ENCODE results near the gene DCP1B. TPM values are rescaled to one million over a fixed set of nuclear protein-coding genes. Genes with fewer than 3 reads are reported as not detected.

DCP1B gene
- total and polyA plus RNA-seq, 7 donors, result 5.5 to 47.7 (median 24.8) TPM

- Histone ChIP-seq H3K4me1 (peaks cover 0 to 66% (median 52%) of the 10 kb centered on the region in 4 donors), H3K27me3 (no peaks in the 10 kb centered on the region), H3K4me3 (no peak overlapping the region), H3K27ac (peak overlapping the region; percentile 41 to 80 (median 74)), H3K36me3 (no peaks in the 10 kb centered on the region), H3K9me3 (no peaks in the 10 kb centered on the region)
- WGBS, 2 donors, result 57 to 65% methylated on average over 4 of the region's 4 CpGs
- no peak for DNase-seq
- intact Hi-C loops (cut with DNase I), result no loop called here
- TF ChIP-seq POLR2A (IDR thresholded peaks at IDR 0.05) (no peak), POLR2AphosphoS5 (IDR thresholded peaks at IDR 0.05) (no peak), EP300 (IDR thresholded peaks at IDR 0.05) (no peak), CTCF (IDR thresholded peaks at IDR 0.05) (no peak)
Measured at GRCh38 chr12:2013527-2014223, 9.4 kb upstream of the DCP1B start.

- DNase-seq, result no peak
- peaks cover 0 to 66% (median 51%) of the 10 kb centered on the region in 4 donors for H3K4me1 ChIP-seq
- no peaks in the 10 kb centered on the region for H3K9me3 ChIP-seq
- H3K27me3 ChIP-seq, result no peaks in the 10 kb centered on the region
- no peaks in the 10 kb centered on the region for H3K36me3 ChIP-seq
- 84 to 90% methylated on average over 3 of the region's 3 CpGs for WGBS, 2 donors
- H3K27ac ChIP-seq, result peak overlapping the region; percentile 8 to 80 (median 74)
- TF ChIP-seq POLR2AphosphoS5 (IDR thresholded peaks at IDR 0.05), result peak in 3 of 4 donors; percentile 22 to 32 (median 26)
- TF ChIP-seq CTCF (IDR thresholded peaks at IDR 0.05), result no peak
- TF ChIP-seq EP300 (IDR thresholded peaks at IDR 0.05), result no peak
- TF ChIP-seq POLR2A (IDR thresholded peaks at IDR 0.05), result no peak
- no peak overlapping the region for H3K4me3 ChIP-seq
- intact Hi-C loops (cut with DNase I), result no loop called here
Measured at GRCh38 chr12:2013086-2013485, 8.8 kb upstream of the DCP1B start.

GRCh38 chr12:2011643-2012607 lies 7.7 kb upstream of the DCP1B start:
- intact Hi-C loops (cut with DNase I), result no loop called here
- 58 to 79% methylated on average over 7 of the region's 7 CpGs for WGBS, 2 donors
- DNase-seq, result no peak
- H3K9me3 ChIP-seq, result no peaks in the 10 kb centered on the region
- no peaks in the 10 kb centered on the region for H3K27me3 ChIP-seq
- H3K4me3 ChIP-seq, result no peak overlapping the region
- peak overlapping the region; percentile 8 to 80 (median 74) for H3K27ac ChIP-seq
- TF ChIP-seq POLR2AphosphoS5 (IDR thresholded peaks at IDR 0.05), result peak in 1 of 4 donors; percentile 40
- no peak for TF ChIP-seq CTCF (IDR thresholded peaks at IDR 0.05)
- peaks cover 0 to 60% (median 41%) of the 10 kb centered on the region in 4 donors for H3K4me1 ChIP-seq
- H3K36me3 ChIP-seq, result no peaks in the 10 kb centered on the region

- intact Hi-C loops (cut with DNase I), result no loop called here
- DNase-seq, result no peak
- Histone ChIP-seq H3K4me1 (peaks cover 0 to 54% (median 39%) of the 10 kb centered on the region in 4 donors), H3K9me3 (no peaks in the 10 kb centered on the region), H3K27ac (peak overlapping the region in 3 of 4 donors; percentile 63 to 72 (median 70)), H3K27me3 (no peaks in the 10 kb centered on the region), H3K36me3 (no peaks in the 10 kb centered on the region), H3K4me3 (no peak overlapping the region)
- TF ChIP-seq POLR2AphosphoS5 (IDR thresholded peaks at IDR 0.05) (no peak), POLR2A (IDR thresholded peaks at IDR 0.05) (no peak), EP300 (IDR thresholded peaks at IDR 0.05) (no peak), CTCF (IDR thresholded peaks at IDR 0.05) (no peak)
- 41 to 50% methylated on average over 1 of the region's 1 CpG for WGBS, 2 donors
Measured at GRCh38 chr12:2009623-2010022, 5.4 kb upstream of the DCP1B start.
